HepG2 (cell line): ENCODE data around the gene GPR62. TPM values are rescaled to one million over a fixed set of nuclear protein-coding genes. Genes with fewer than 3 reads are reported as not detected.

ENCODE experiments used
- ASH2L ChIP-seq: fragments of 300-600, 200-600 bp; sonication (generic); IDR thresholded peaks from 2 replicates; pipeline ENCODE4 v1.7.0; 2017; ENCODE audit warnings: low read depth, mild to moderate bottlenecking, moderate library complexity, mixed read lengths, low read length; ENCODE audit not compliant: insufficient read length
- CERS6 ChIP-seq: sonication (generic); formaldehyde crosslinking; IDR thresholded peaks from 2 replicates; pipeline ENCODE4 v1.5.0; 2020; ENCODE audit warnings: missing genetic modification reagents
- GTF2F1 ChIP-seq: fragments of 150-350 bp; IDR thresholded peaks from 2 replicates; pipeline ENCODE4 v1.6.1; 2014; ENCODE audit warnings: low read length
- MAX ChIP-seq: IDR thresholded peaks from 2 replicates; pipeline ENCODE4 v1.6.1; 2012; ENCODE audit warnings: inconsistent platforms
- PAF1 ChIP-seq: IDR thresholded peaks from 2 replicates; pipeline ENCODE4 v1.6.1; 2016; ENCODE audit warnings: missing genetic modification reagents, missing compliant biosample characterization
- SOX5 ChIP-seq: IDR thresholded peaks from 2 replicates; pipeline ENCODE4 v1.6.1; 2016; ENCODE audit warnings: borderline replicate concordance
- SP2 ChIP-seq: sonication (generic); formaldehyde crosslinking; IDR thresholded peaks from 2 replicates; pipeline ENCODE4 v1.5.1; 2020; ENCODE audit warnings: mild to moderate bottlenecking, missing genetic modification reagents
- TCF12 ChIP-seq, 2 experiments: fragments of 450-650 bp in 1 of 2; sonication (generic) in 1 of 2; formaldehyde crosslinking in 1 of 2; IDR thresholded peaks; 2 replicates each; pipeline versions ENCODE4 v1.6.1 to v1.8.0; 2017 to 2022; ENCODE audit warnings: antibody characterized with exemption in 1 of 2, mild to moderate bottlenecking in 1 of 2, missing genetic modification reagents in 1 of 2, moderate library complexity in 1 of 2
- THAP11 ChIP-seq: IDR thresholded peaks from 2 replicates; pipeline ENCODE4 v1.6.1; 2016; ENCODE audit warnings: missing biosample characterization, missing genetic modification reagents
- U2AF2 ChIP-seq: fragments of 200-400 bp; formaldehyde crosslinking; IDR thresholded peaks from 2 replicates; pipeline ENCODE4 v1.6.1; 2017; ENCODE audit warnings: low read depth, mild to moderate bottlenecking, low read length
- ZBTB21 ChIP-seq: sonication (generic); formaldehyde crosslinking; IDR thresholded peaks from 2 replicates; pipeline ENCODE4 v1.4.0; 2020; ENCODE audit warnings: missing genetic modification reagents
- ZBTB26 ChIP-seq: IDR thresholded peaks from 2 replicates; pipeline ENCODE4 v1.6.1; 2016; ENCODE audit warnings: missing compliant biosample characterization, missing genetic modification reagents, borderline replicate concordance
- ZBTB33 ChIP-seq: sonication (generic); formaldehyde crosslinking; IDR thresholded peaks from 2 replicates; pipeline ENCODE4 v1.4.0; 2020; ENCODE audit warnings: missing genetic modification reagents
- ZBTB43 ChIP-seq: sonication (generic); formaldehyde crosslinking; conservative IDR thresholded peaks from 2 replicates; pipeline ENCODE4 v1.4.0; 2020; ENCODE audit warnings: missing genetic modification reagents
- ZNF138 ChIP-seq: sonication (generic); formaldehyde crosslinking; IDR thresholded peaks from 2 replicates; pipeline ENCODE4 v1.5.0; 2020; ENCODE audit warnings: mild to moderate bottlenecking, low read depth, missing genetic modification reagents
- ZNF432 ChIP-seq: sonication (generic); formaldehyde crosslinking; IDR thresholded peaks from 2 replicates; pipeline ENCODE4 v1.5.0; 2020; ENCODE audit warnings: missing genetic modification reagents, mild to moderate bottlenecking, borderline replicate concordance
- ZNF44 ChIP-seq: sonication (generic); formaldehyde crosslinking; IDR thresholded peaks from 2 replicates; pipeline ENCODE4 v1.5.1; 2020; ENCODE audit warnings: mild to moderate bottlenecking, missing genetic modification reagents
- ZNF614 ChIP-seq: IDR thresholded peaks from 2 replicates; pipeline ENCODE4 v1.6.1; 2018; ENCODE audit warnings: missing biosample characterization, missing genetic modification reagents, inconsistent platforms, borderline replicate concordance
- ZNF781 ChIP-seq: sonication (generic); formaldehyde crosslinking; IDR thresholded peaks from 2 replicates; pipeline ENCODE4 v1.5.1; 2020; ENCODE audit warnings: borderline replicate concordance, mild to moderate bottlenecking, missing genetic modification reagents; ENCODE audit errors: not compliant biosample characterization
- polyA plus RNA-seq, 8 experiments: library from polyadenylated mRNA; depleted of rRNA in 3 of 8; stranded (reverse) in 7 of 8; unstranded in 1 of 8; fragments of >200 nt; fragmentation: Illumina TruSeq in 4 of 8; extraction: Trizol in 4 of 8; gene quantifications; 2 replicates each; pipeline versions ENCODE4 v1.2.1 to v1.2.3, GENCODE V29; 2011 to 2016; ENCODE audit warnings: low read depth in 4 of 8, missing spikeins in 1 of 8, mixed read lengths in 1 of 8; ENCODE audit not compliant: insufficient read depth in 1 of 8
- total RNA-seq, 5 experiments: library from RNA; depleted of rRNA; stranded (reverse); fragments of >200 nt; fragmentation: Illumina TruSeq; extraction: Trizol; gene quantifications; 2 replicates each; pipeline ENCODE4 v1.2.3, GENCODE V29; 2016; ENCODE audit warnings: low read depth in 1 of 5
- TF ChIP-seq, protein P1 (sequence below): sonication (generic); formaldehyde crosslinking; IDR thresholded peaks from 2 replicates; pipeline ENCODE4; 2020; ENCODE audit warnings: missing genetic modification reagents, mild to moderate bottlenecking, borderline replicate concordance

Gene GPR62
- total and polyA plus RNA-seq, 2 of the 13 experiments (the other 11 are each of a cell fraction or from before 2014, with no cell fraction given): not detected

DNA sequence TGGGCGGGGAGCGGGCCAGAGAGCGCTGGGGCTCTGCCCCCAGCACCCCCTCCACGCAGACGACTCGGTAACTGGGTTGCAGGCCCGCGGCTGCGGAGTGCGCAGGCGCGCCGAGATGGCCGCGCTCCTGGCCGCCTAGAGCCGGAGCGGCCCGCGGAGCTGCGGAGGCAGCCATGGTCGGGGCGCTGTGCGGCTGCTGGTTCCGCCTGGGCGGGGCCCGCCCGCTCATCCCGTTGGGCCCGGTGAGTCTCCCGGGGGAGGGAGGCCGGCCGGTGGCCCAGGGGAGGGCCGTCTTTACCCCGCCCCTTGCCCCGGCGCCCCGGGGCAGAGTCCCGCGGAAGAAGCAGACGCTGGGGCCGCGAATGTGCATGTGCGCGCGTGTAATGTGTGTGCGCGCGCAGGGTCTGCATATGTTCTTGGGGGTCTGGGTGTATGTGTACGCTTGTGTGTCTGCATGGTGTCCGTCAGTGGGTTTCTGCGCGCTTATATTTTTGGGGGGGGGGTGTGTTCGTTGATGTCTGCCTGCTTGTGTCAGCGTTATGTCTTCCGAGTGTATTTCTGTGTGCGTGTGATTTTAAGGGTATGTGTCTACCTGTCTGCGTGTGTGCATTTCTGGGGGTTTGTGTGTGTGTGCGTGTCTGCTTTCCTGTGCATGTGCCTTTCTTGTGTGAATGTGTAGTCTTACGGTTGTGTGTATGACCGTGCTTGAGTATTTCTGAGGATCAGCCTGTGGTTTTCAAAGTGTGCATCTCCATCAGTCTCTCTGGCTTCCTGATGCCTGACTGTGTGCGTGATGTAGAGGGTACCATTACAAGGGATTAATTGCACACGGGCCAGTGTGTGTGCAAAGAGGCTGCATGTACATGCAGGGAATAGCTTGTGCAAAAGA is 20.0 kb downstream of the GPR62 start, which contains the start of gene ABHD14A (continued):
- TF ChIP-seq ZNF432 (CRISPR knock-in tag) (no peak), ZBTB43 (no peak), PAF1 (no peak), THAP11 (CRISPR knock-in tag) (peak; percentile 45; the same call in 1 of the 2 replicates), ZNF614 (no peak), ZBTB21 (CRISPR knock-in tag) (no peak), SP2 (no peak), TCF12 (IDR thresholded peaks at IDR 0.05) (no peak), TCF12 (CRISPR knock-in tag; IDR thresholded peaks at IDR 0.05) (peak; percentile 61; the same call in 1 of the 2 replicates), GTF2F1 (no peak), ZBTB26 (CRISPR knock-in tag) (no peak), ZNF781 (CRISPR knock-in tag) (no peak), SOX5 (CRISPR knock-in tag) (no peak), ZBTB33 (CRISPR knock-in tag) (no peak), ZNF138 (CRISPR knock-in tag) (no peak), CERS6 (CRISPR knock-in tag) (no peak), ASH2L (peak; percentile 51), MAX (peak; percentile 47; the same call in 1 of the 2 replicates), ZNF44 (CRISPR knock-in tag) (no peak), U2AF2 (no peak)
- TF ChIP-seq, protein P1, sequence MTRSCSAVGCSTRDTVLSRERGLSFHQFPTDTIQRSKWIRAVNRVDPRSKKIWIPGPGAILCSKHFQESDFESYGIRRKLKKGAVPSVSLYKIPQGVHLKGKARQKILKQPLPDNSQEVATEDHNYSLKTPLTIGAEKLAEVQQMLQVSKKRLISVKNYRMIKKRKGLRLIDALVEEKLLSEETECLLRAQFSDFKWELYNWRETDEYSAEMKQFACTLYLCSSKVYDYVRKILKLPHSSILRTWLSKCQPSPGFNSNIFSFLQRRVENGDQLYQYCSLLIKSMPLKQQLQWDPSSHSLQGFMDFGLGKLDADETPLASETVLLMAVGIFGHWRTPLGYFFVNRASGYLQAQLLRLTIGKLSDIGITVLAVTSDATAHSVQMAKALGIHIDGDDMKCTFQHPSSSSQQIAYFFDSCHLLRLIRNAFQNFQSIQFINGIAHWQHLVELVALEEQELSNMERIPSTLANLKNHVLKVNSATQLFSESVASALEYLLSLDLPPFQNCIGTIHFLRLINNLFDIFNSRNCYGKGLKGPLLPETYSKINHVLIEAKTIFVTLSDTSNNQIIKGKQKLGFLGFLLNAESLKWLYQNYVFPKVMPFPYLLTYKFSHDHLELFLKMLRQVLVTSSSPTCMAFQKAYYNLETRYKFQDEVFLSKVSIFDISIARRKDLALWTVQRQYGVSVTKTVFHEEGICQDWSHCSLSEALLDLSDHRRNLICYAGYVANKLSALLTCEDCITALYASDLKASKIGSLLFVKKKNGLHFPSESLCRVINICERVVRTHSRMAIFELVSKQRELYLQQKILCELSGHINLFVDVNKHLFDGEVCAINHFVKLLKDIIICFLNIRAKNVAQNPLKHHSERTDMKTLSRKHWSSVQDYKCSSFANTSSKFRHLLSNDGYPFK (CRISPR knock-in tag): no peak
